CD14-positive monocyte (primary cell): ENCODE results near the gene RBL2. TPM values are rescaled to one million over a fixed set of nuclear protein-coding genes. Genes with fewer than 3 reads are reported as not detected.

Source experiments
- DNase-seq, 3 donors: peaks; one replicate each; pipeline ENCODE4 v3.0.0-alpha.2; 2011 to 2022
- H2AFZ ChIP-seq: 2 replicates; pipeline ENCODE4 v1.6.0; 2012; ENCODE audit warnings: mild to moderate bottlenecking, low read depth, low read length, inconsistent platforms; ENCODE audit not compliant: insufficient read depth, poor library complexity, severe bottlenecking
- H3K27ac ChIP-seq, 2 donors: 1 replicate in 1 of 2; 2 replicates in 1 of 2; pipeline ENCODE4 v1.5.1; 2012 to 2013; ENCODE audit warnings: low read length in 2 of 2, control low read depth in 1 of 2, inconsistent platforms in 1 of 2, low read depth in 1 of 2, mild to moderate bottlenecking in 1 of 2
- H3K27me3 ChIP-seq, 2 donors: one replicate each; pipeline versions ENCODE4 v1.6.0 to v1.6.1; 2011 to 2013; ENCODE audit warnings: low read length in 2 of 2; ENCODE audit not compliant: control insufficient read depth in 2 of 2, insufficient read depth in 2 of 2
- H3K36me3 ChIP-seq, 2 donors: replicated peaks in 1 of 2; 1 replicate in 1 of 2; 2 replicates in 1 of 2; pipeline versions ENCODE4 v1.5.1 to v1.6.1; 2012 to 2013; ENCODE audit warnings: low read length in 2 of 2, control low read depth in 1 of 2, inconsistent platforms in 1 of 2, mild to moderate bottlenecking in 1 of 2; ENCODE audit not compliant: insufficient read depth in 2 of 2, control insufficient read depth in 1 of 2
- H3K4me1 ChIP-seq, 2 donors: 1 replicate in 1 of 2; 2 replicates in 1 of 2; pipeline versions ENCODE4 v1.5.1 to v1.6.1; 2012 to 2013; ENCODE audit warnings: low read length in 2 of 2, control low read depth in 1 of 2, inconsistent platforms in 1 of 2, mild to moderate bottlenecking in 1 of 2, moderate library complexity in 1 of 2; ENCODE audit not compliant: insufficient read depth in 2 of 2, control insufficient read depth in 1 of 2
- H3K4me2 ChIP-seq: replicated peaks from 2 replicates; pipeline ENCODE3; 2012; ENCODE audit warnings: low read length, moderate library complexity, mild to moderate bottlenecking; ENCODE audit not compliant: poor library complexity, severe bottlenecking; ENCODE audit errors: extremely low read depth
- H3K4me3 ChIP-seq, 3 experiments: fragments of 200-600 bp in 1 of 3; sonication (generic) in 1 of 3; replicated peaks in 1 of 3; 1 replicate in 2 of 3; 2 replicates in 1 of 3; pipeline ENCODE4 v1.5.1; 2011 to 2013; ENCODE audit warnings: low read length in 3 of 3, mild to moderate bottlenecking in 3 of 3, control low read depth in 2 of 3, low read depth in 2 of 3, inconsistent platforms in 1 of 3, moderate library complexity in 1 of 3
- H3K79me2 ChIP-seq: 2 replicates; pipeline ENCODE4 v1.6.0; 2012; ENCODE audit warnings: mild to moderate bottlenecking, control low read depth, inconsistent platforms, low read length, moderate library complexity; ENCODE audit not compliant: insufficient read depth
- H3K9ac ChIP-seq: 2 replicates; pipeline ENCODE4 v1.6.0; 2017; ENCODE audit warnings: low read length, mild to moderate bottlenecking; ENCODE audit not compliant: insufficient read depth, poor library complexity, severe bottlenecking
- H3K9me3 ChIP-seq, 2 donors: replicated peaks in 1 of 2; 1 replicate in 1 of 2; 2 replicates in 1 of 2; pipeline versions ENCODE4 v1.5.1 to v1.6.1; 2012 to 2013; ENCODE audit warnings: low read length in 2 of 2, control low read depth in 1 of 2; ENCODE audit not compliant: control insufficient read depth in 1 of 2, insufficient read depth in 1 of 2
- H4K20me1 ChIP-seq: 2 replicates; pipeline ENCODE4 v1.6.0; 2012; ENCODE audit warnings: mild to moderate bottlenecking, low read length, control low read depth, moderate library complexity; ENCODE audit not compliant: insufficient read depth
- H3K27ac Mint-ChIP-seq, 7 donors: one replicate each; pipeline ENCODE4 v1.8.0; 2020; ENCODE audit warnings: mild to moderate bottlenecking in 7 of 7, mixed read lengths in 7 of 7, moderate library complexity in 6 of 7, inconsistent platforms in 2 of 7
- H3K27me3 Mint-ChIP-seq, 3 donors: one replicate each; pipeline ENCODE4 v1.8.0; 2021 to 2022; ENCODE audit warnings: low read depth in 3 of 3, mild to moderate bottlenecking in 3 of 3, mixed read lengths in 3 of 3, moderate library complexity in 3 of 3, inconsistent platforms in 1 of 3
- H3K36me3 Mint-ChIP-seq, 2 donors: one replicate each; pipeline ENCODE4 v1.8.0; 2020; ENCODE audit warnings: mixed read lengths in 2 of 2, inconsistent platforms in 1 of 2, mild to moderate bottlenecking in 1 of 2
- H3K4me1 Mint-ChIP-seq: one replicate; pipeline ENCODE4 v1.8.0; 2020; ENCODE audit warnings: mild to moderate bottlenecking, mixed read lengths
- H3K4me3 Mint-ChIP-seq, 2 donors: one replicate each; pipeline ENCODE4 v1.8.0; 2020; ENCODE audit warnings: mild to moderate bottlenecking in 2 of 2, mixed read lengths in 2 of 2, moderate library complexity in 1 of 2
- H3K9me3 Mint-ChIP-seq, 7 donors: one replicate each; pipeline ENCODE4 v1.8.0; 2020 to 2022; ENCODE audit warnings: mixed read lengths in 7 of 7, mild to moderate bottlenecking in 6 of 7, moderate library complexity in 6 of 7, inconsistent platforms in 2 of 7
- CTCF ChIP-seq: fragments of 200-600 bp; IDR thresholded peaks from one replicate; pipeline ENCODE4 v1.8.0; 2022; ENCODE audit warnings: antibody characterized with exemption, mild to moderate bottlenecking
- WGBS: methylation state at CpG from one replicate; pipeline ENCODE4 v1.1.5; 2013; ENCODE audit warnings: missing lambda C conversion rate; ENCODE audit not compliant: insufficient coverage; 5-methylcytosine and 5-hydroxymethylcytosine counted together
- intact Hi-C, 2 donors: fragments of 100-400 bp; cut with micrococcal nuclease; formaldehyde crosslinking; loops; one replicate each; pipeline versions ENCODE4 v1.15.0 to v1.15.1; 2023
- polyA plus RNA-seq, 3 donors: library from polyadenylated mRNA; depleted of rRNA in 1 of 3; unstranded in 2 of 3; stranded (reverse) in 1 of 3; fragments of 300-500 nt in 2 of 3; fragments of >200 nt in 1 of 3; fragmentation: Illumina TruSeq in 2 of 3; gene quantifications; 1 replicate in 2 of 3; 2 replicates in 1 of 3; pipeline ENCODE4 v1.2.3, GENCODE V29; 2012 to 2021

Gene RBL2
- polyA plus RNA-seq, 3 donors: 54.3 to 104 (median 77.7) TPM

- H3K27ac Mint-ChIP-seq: peak overlapping the region; percentile 12 to 72 (median 33)
- H3K27me3 Mint-ChIP-seq: peaks cover 20 to 52% (median 44%) of the 10 kb centered on the region in 3 donors
- peak overlapping the region; percentile 73 for H3K4me2 ChIP-seq
- H3K79me2 ChIP-seq: no peaks in the 10 kb centered on the region
- H3K9ac ChIP-seq: peak overlapping the region; percentile 38
- no peak for DNase-seq
- no peak for TF ChIP-seq CTCF
- peaks cover 0 to 8% (median 4%) of the 10 kb centered on the region in 7 donors for H3K9me3 Mint-ChIP-seq
- H3K4me1 Mint-ChIP-seq: peaks cover 26% of the 10 kb centered on the region
- H3K4me3 ChIP-seq: peak overlapping the region in 1 of 3 experiments; percentile 59
- no peaks in the 10 kb centered on the region for H3K9me3 ChIP-seq
- H2AFZ ChIP-seq: peak overlapping the region; percentile 67
- no peaks in the 10 kb centered on the region for H3K36me3 Mint-ChIP-seq
- H3K4me1 ChIP-seq: peaks cover 20 to 21% of the 10 kb centered on the region in 2 donors
- WGBS: 75% methylated on average over 4 of the region's 8 CpGs
- H4K20me1 ChIP-seq: no peaks in the 10 kb centered on the region
- no peak overlapping the region for H3K27ac ChIP-seq
- no peaks in the 10 kb centered on the region for H3K36me3 ChIP-seq
- intact Hi-C loops: no loop called here
- H3K27me3 ChIP-seq: peaks cover 2 to 11% of the 10 kb centered on the region in 2 donors
- H3K4me3 Mint-ChIP-seq: peak overlapping the region; percentile 51 to 87
Observed at GRCh38 chr16:53519417-53520091, 85.3 kb downstream of the RBL2 start.

- Mint-ChIP-seq H3K27me3 (peaks cover 11 to 33% (median 26%) of the 10 kb centered on the region in 3 donors), H3K36me3 (no peaks in the 10 kb centered on the region), H3K9me3 (peaks cover 0 to 4% (median 0%) of the 10 kb centered on the region in 7 donors), H3K4me1 (peaks cover 17% of the 10 kb centered on the region), H3K4me3 (no peak overlapping the region), H3K27ac (no peak overlapping the region)
- no peak for TF ChIP-seq CTCF
- H3K9me3 ChIP-seq: no peaks in the 10 kb centered on the region
- H3K4me2 ChIP-seq: no peak overlapping the region
- no peak overlapping the region for H3K9ac ChIP-seq
- H3K36me3 ChIP-seq: no peaks in the 10 kb centered on the region
- no peak overlapping the region for H2AFZ ChIP-seq
- peaks cover 11 to 12% of the 10 kb centered on the region in 2 donors for H3K4me1 ChIP-seq
- 96% methylated on average over 18 of the region's 21 CpGs for WGBS
- H3K79me2 ChIP-seq: no peaks in the 10 kb centered on the region
- no peaks in the 10 kb centered on the region for H4K20me1 ChIP-seq
- H3K27ac ChIP-seq: no peak overlapping the region
- intact Hi-C loops: no loop called here
- H3K27me3 ChIP-seq: no peaks in the 10 kb centered on the region
- H3K4me3 ChIP-seq: no peak overlapping the region
- no peak for DNase-seq
Observed at GRCh38 chr16:53523126-53523804, 89.0 kb downstream of the RBL2 start.
